ENCODE measurements around the gene ATP8B2.
"Not testable (repeated sequence)": the region's sequence is repeated elsewhere in the genome, so short reads cannot be mapped to it uniquely, and the experiment has no call there.

GRCh38 chr1:154341366-154341765 is 16.0 kb downstream of the ATP8B2 start:
- TF ChIP-seq CTCF (tag by site-specific recombination; IDR thresholded peaks at IDR 0.05); ZNF529 (tag by site-specific recombination; IDR thresholded peaks at IDR 0.05; ENCODE audit: insufficient replicate concordance); ZBTB7A (tag by site-specific recombination; IDR thresholded peaks at IDR 0.05; ENCODE audit: low read depth); ZNF18 (tag by site-specific recombination; IDR thresholded peaks at IDR 0.05); ZFHX2 (tag by site-specific recombination; conservative IDR thresholded peaks at IDR 0.05); MYNN (tag by site-specific recombination; IDR thresholded peaks at IDR 0.05; ENCODE audit: borderline replicate concordance); ZNF140 (tag by site-specific recombination; IDR thresholded peaks at IDR 0.05); ZNF623 (tag by site-specific recombination; IDR thresholded peaks at IDR 0.05); GLI4 (tag by site-specific recombination; IDR thresholded peaks at IDR 0.05); ZNF174 (tag by site-specific recombination; IDR thresholded peaks at IDR 0.05); PRDM4 (tag by site-specific recombination; IDR thresholded peaks at IDR 0.05); ZNF571 (tag by site-specific recombination; IDR thresholded peaks at IDR 0.05); ZNF362 (tag by site-specific recombination; IDR thresholded peaks at IDR 0.05): not testable (repeated sequence)

Measured in HEK293 (cell line).